ENCODE results near the gene BBS2. TPM values are rescaled to one million over a fixed set of nuclear protein-coding genes. Genes with fewer than 3 reads are reported as not detected.
A peak's percentile ranks its signal among the peaks of the same experiment; 100 is the strongest.

Gene BBS2
- total RNA-seq, 6 experiments from 2014 or later: 26.2 to 33.3 (median 29.5) TPM

GRCh38 chr16:56518425-56518824 is 1.4 kb downstream of the BBS2 start:
- H3K4me1 Mint-ChIP-seq (ENCODE audit: low read depth): peaks cover 65% of the 10 kb centered on the region
- H3K4me3 Mint-ChIP-seq: peak overlapping the region; percentile 89

GRCh38 chr16:56517206-56517605 is 2.6 kb downstream of the BBS2 start:
- Mint-ChIP-seq H3K27me3 (ENCODE audit: insufficient read depth) (no peaks in the 10 kb centered on the region), H3K9me3 (no peaks in the 10 kb centered on the region), H3K36me3 (ENCODE audit: low read depth) (no peaks in the 10 kb centered on the region), H3K4me1 (ENCODE audit: low read depth) (peaks cover 57% of the 10 kb centered on the region), H3K4me3 (no peak overlapping the region; the same call in 1 of the 2 replicates), H3K27ac (no peak overlapping the region)
- no peak for TF ChIP-seq CTCF (IDR thresholded peaks at IDR 0.05)
- no peak for DNase-seq

More at GRCh38 chr16:56518425-56518824, 1.4 kb downstream of the BBS2 start:
- H3K27me3 Mint-ChIP-seq (ENCODE audit: insufficient read depth): no peaks in the 10 kb centered on the region
- H3K27ac Mint-ChIP-seq: no peak overlapping the region
- no peaks in the 10 kb centered on the region for H3K9me3 Mint-ChIP-seq
- DNase-seq: no peak
- H3K36me3 Mint-ChIP-seq (ENCODE audit: low read depth): no peaks in the 10 kb centered on the region
- TF ChIP-seq CTCF (IDR thresholded peaks at IDR 0.05): no peak

- no peak for DNase-seq
- Mint-ChIP-seq H3K36me3 (ENCODE audit: low read depth) (no peaks in the 10 kb centered on the region; the same call in 1 of the 2 replicates), H3K9me3 (no peaks in the 10 kb centered on the region), H3K4me1 (ENCODE audit: low read depth) (peaks cover 66% of the 10 kb centered on the region), H3K4me3 (no peak overlapping the region), H3K27ac (no peak overlapping the region), H3K27me3 (ENCODE audit: insufficient read depth) (no peaks in the 10 kb centered on the region)
- TF ChIP-seq CTCF (IDR thresholded peaks at IDR 0.05): no peak
Measured at GRCh38 chr16:56515665-56516064, 4.2 kb downstream of the BBS2 start.

- no peak overlapping the region for H3K4me3 Mint-ChIP-seq
- no peaks in the 10 kb centered on the region for H3K27me3 Mint-ChIP-seq (ENCODE audit: insufficient read depth)
- H3K4me1 Mint-ChIP-seq (ENCODE audit: low read depth): peaks cover 63% of the 10 kb centered on the region
- TF ChIP-seq CTCF (IDR thresholded peaks at IDR 0.05): no peak
- peaks cover 3% of the 10 kb centered on the region for H3K36me3 Mint-ChIP-seq (ENCODE audit: low read depth)
- DNase-seq: no peak
- H3K27ac Mint-ChIP-seq: no peak overlapping the region
- no peaks in the 10 kb centered on the region for H3K9me3 Mint-ChIP-seq
Measured at GRCh38 chr16:56514845-56515244, 5.0 kb downstream of the BBS2 start.

GRCh38 chr16:56513972-56514371 is 5.9 kb downstream of the BBS2 start:
- Mint-ChIP-seq H3K4me1 (ENCODE audit: low read depth) (peaks cover 63% of the 10 kb centered on the region), H3K27ac (no peak overlapping the region; the same call in 1 of the 2 replicates), H3K4me3 (no peak overlapping the region), H3K27me3 (ENCODE audit: insufficient read depth) (no peaks in the 10 kb centered on the region), H3K36me3 (ENCODE audit: low read depth) (peaks cover 6% of the 10 kb centered on the region), H3K9me3 (no peaks in the 10 kb centered on the region)
- peak; percentile 75 for DNase-seq
- TF ChIP-seq CTCF (IDR thresholded peaks at IDR 0.05): peak; percentile 84

- H3K4me1 Mint-ChIP-seq (ENCODE audit: low read depth): peaks cover 56% of the 10 kb centered on the region
- H3K27ac Mint-ChIP-seq: no peak overlapping the region
- H3K36me3 Mint-ChIP-seq (ENCODE audit: low read depth): peaks cover 9% of the 10 kb centered on the region
- H3K27me3 Mint-ChIP-seq (ENCODE audit: insufficient read depth): no peaks in the 10 kb centered on the region
- DNase-seq: no peak
- no peaks in the 10 kb centered on the region for H3K9me3 Mint-ChIP-seq
- no peak overlapping the region for H3K4me3 Mint-ChIP-seq
- TF ChIP-seq CTCF (IDR thresholded peaks at IDR 0.05): no peak
Measured at GRCh38 chr16:56513091-56513490, 6.7 kb downstream of the BBS2 start.

Measured in HFFc6 (cell line).